ENCODE measurements around the gene CCDC174. TPM values are rescaled to one million over a fixed set of nuclear protein-coding genes. Genes with fewer than 3 reads are reported as not detected.

The CCDC174 gene
- total and polyA plus RNA-seq, 2 of the 4 experiments (the other 2 are of a cell fraction), result 5.9 to 9.6 TPM

DNA sequence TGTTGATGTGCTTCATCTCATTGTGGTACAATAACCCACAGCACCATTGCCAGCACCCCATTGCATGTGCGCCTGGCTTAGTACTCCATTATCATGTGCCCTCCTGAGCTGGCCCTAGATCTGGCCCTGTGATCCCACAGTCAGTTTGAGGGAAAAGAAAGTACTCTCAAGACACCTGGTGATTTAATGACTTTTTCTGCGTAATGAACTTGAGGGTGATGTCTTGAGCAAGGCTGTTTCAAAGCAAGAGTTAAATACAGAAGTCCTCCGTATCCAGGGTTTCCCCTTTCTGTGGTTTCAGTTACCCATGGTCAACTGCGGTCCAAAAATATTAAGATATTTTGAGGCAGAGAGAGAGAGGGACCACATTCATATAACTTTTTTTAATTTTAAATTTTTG, 39.7 kb downstream of the CCDC174 start:
- H2BK120ac ChIP-seq (ENCODE audit: low read depth, low read length), result no peak overlapping the region
- H3K56ac ChIP-seq (ENCODE audit: extremely low read depth, insufficient read depth, low read length), result no peak overlapping the region
- no peaks in the 10 kb centered on the region for H3K9me3 ChIP-seq (ENCODE audit: control insufficient read depth, insufficient read depth, low read length)
- H4K20me1 ChIP-seq (ENCODE audit: insufficient read depth, low read length), result no peaks in the 10 kb centered on the region
- no peak overlapping the region for H3K4me3 ChIP-seq (ENCODE audit: insufficient read depth, low read depth, low read length)
- peaks cover 9% of the 10 kb centered on the region for H3K27me3 ChIP-seq (ENCODE audit: control insufficient read depth, insufficient read depth, low read length)
- no CpG with 5 or more reads among the region's 4 CpGs for WGBS, 2 experiments (ENCODE audit: extremely low coverage in 2 of 2, insufficient read length in 1 of 2)
- no peak overlapping the region for H3K27ac ChIP-seq (ENCODE audit: insufficient read depth, low read length)
- no peak overlapping the region for H3K23ac ChIP-seq (ENCODE audit: low read depth, low read length)
- BruUV-seq (replicated peaks), result no TSS peak
- in situ Hi-C loops (cut with MboI; ENCODE audit: low sequenced_read_pairs) (no loop called here), intact Hi-C loops (cut with micrococcal nuclease) (no loop called here), dilution Hi-C loops (cut with HindIII; ENCODE audit: low sequenced_read_pairs, unreplicated experiment) (no loop called here)
- no peak overlapping the region for H2AK5ac ChIP-seq (ENCODE audit: low read depth, low read length)
- H2BK15ac ChIP-seq (ENCODE audit: low read depth, low read length), result no peak overlapping the region
- H2AFZ ChIP-seq (replicated peaks; ENCODE audit: low read length, poor library complexity), result no peak overlapping the region
- H4K91ac ChIP-seq (ENCODE audit: insufficient read depth, low read depth, low read length), result no peak overlapping the region
- H2BK20ac ChIP-seq (ENCODE audit: low read depth, low read length), result no peak overlapping the region
- ChIA-PET POLR2A (ENCODE audit: unreplicated experiment) (no interaction called here), CTCF (no interaction called here)
- H3K9ac ChIP-seq (ENCODE audit: low read depth, low read length), result no peak overlapping the region
- no peak for DNase-seq
- no peak overlapping the region for H2BK5ac ChIP-seq (ENCODE audit: low read depth, low read length, poor library complexity, severe bottlenecking)
- H3K79me1 ChIP-seq (ENCODE audit: low read depth in 1 of 2, low read length in 2 of 2), result no peaks in the 10 kb centered on the region
- no peaks in the 10 kb centered on the region for H3K9me1 ChIP-seq (ENCODE audit: insufficient read depth, low read length)
- no peak overlapping the region for H4K5ac ChIP-seq (ENCODE audit: low read depth, low read length)
- no peaks in the 10 kb centered on the region for H3K4me1 ChIP-seq (ENCODE audit: control insufficient read depth, insufficient read depth, low read length)
- no peak overlapping the region for H2AK9ac ChIP-seq (replicated peaks; ENCODE audit: low read depth, low read length, poor library complexity)
- ATAC-seq (ENCODE audit: low read depth), result no peak
- no peaks in the 10 kb centered on the region for H3K36me3 ChIP-seq (ENCODE audit: control insufficient read depth, insufficient read depth, low read length)
- H3K14ac ChIP-seq (replicated peaks; ENCODE audit: low read depth, low read length), result no peak overlapping the region
- H3K4me2 ChIP-seq (ENCODE audit: low read depth, low read length), result no peak overlapping the region
- TF ChIP-seq SMC3 (IDR thresholded peaks at IDR 0.05; ENCODE audit: low read depth, low read length), result no peak
- TF ChIP-seq CHD1 (IDR thresholded peaks at IDR 0.05; ENCODE audit: low read depth, low read length), result no peak
- no peak for TF ChIP-seq MAFK (IDR thresholded peaks at IDR 0.05; ENCODE audit: low read depth, low read length)
- TF ChIP-seq CTCF (conservative IDR thresholded peaks at IDR 0.05; ENCODE audit: low read depth, low read length), result no peak
- TF ChIP-seq NFE2L2 (IDR thresholded peaks at IDR 0.05; ENCODE audit: low read depth, low read length), result no peak
- no peak for TF ChIP-seq BHLHE40 (IDR thresholded peaks at IDR 0.05; ENCODE audit: low read depth, low read length)
- TF ChIP-seq CEBPB (IDR thresholded peaks at IDR 0.05; ENCODE audit: low read depth, low read length), result no peak
- no peak for TF ChIP-seq FOS (IDR thresholded peaks at IDR 0.05; ENCODE audit: low read depth, low read length)
- TF ChIP-seq, protein P1, sequence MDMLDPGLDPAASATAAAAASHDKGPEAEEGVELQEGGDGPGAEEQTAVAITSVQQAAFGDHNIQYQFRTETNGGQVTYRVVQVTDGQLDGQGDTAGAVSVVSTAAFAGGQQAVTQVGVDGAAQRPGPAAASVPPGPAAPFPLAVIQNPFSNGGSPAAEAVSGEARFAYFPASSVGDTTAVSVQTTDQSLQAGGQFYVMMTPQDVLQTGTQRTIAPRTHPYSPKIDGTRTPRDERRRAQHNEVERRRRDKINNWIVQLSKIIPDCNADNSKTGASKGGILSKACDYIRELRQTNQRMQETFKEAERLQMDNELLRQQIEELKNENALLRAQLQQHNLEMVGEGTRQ (IDR thresholded peaks at IDR 0.05; ENCODE audit: low read depth, low read length), result no peak
- no peak for TF ChIP-seq MAZ (IDR thresholded peaks at IDR 0.05; ENCODE audit: borderline replicate concordance, low read depth, low read length)
- no peak for TF ChIP-seq RFX5 (IDR thresholded peaks at IDR 0.05; ENCODE audit: low read depth, low read length)
- TF ChIP-seq POLR2A (IDR thresholded peaks at IDR 0.05; ENCODE audit: low read depth, low read length), result no peak
- TF ChIP-seq RCOR1 (IDR thresholded peaks at IDR 0.05; ENCODE audit: insufficient replicate concordance, low read length), result no peak
- no peak for TF ChIP-seq ELK1 (IDR thresholded peaks at IDR 0.05; ENCODE audit: borderline replicate concordance, low read depth, low read length)
- TF ChIP-seq MXI1 (IDR thresholded peaks at IDR 0.05; ENCODE audit: borderline replicate concordance, low read depth, low read length), result no peak
- TF ChIP-seq RAD21 (IDR thresholded peaks at IDR 0.05; ENCODE audit: low read length), result no peak
- H3K18ac ChIP-seq (ENCODE audit: low read depth, low read length), result no peak overlapping the region
- H4K8ac ChIP-seq (ENCODE audit: low read depth in 2 of 2, low read length in 2 of 2), result no peak overlapping the region
- no peak overlapping the region for H3K4ac ChIP-seq (ENCODE audit: low read depth, low read length)

All from IMR-90 (cell line).